ENCODE data around the gene IVNS1ABP.
"Not testable (repeated sequence)": the region's sequence is repeated elsewhere in the genome, so short reads cannot be mapped to it uniquely, and the experiment has no call there.

IVNS1ABP gene

DNA sequence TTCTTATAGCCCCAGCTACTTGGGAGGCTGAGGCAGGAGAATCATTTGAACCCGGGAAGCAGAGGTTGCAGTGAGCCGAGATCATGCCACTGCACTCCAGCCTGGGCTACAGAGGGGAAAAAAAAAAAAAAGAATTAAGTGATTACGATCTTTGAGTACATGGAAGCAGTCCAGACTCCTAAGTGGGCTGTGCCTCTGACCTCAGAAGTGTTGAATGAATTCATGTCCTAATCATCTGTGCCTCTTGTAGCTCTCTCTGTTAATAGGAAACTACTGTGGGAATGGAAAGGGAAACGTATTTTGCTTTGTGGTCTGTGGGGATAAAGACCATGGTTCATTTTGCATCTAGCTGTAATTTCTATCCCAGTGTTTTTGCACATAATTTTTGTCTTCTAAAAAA lies 8.4 kb upstream of the IVNS1ABP start:
- peak; percentile 61 for DNase-seq

DNA sequence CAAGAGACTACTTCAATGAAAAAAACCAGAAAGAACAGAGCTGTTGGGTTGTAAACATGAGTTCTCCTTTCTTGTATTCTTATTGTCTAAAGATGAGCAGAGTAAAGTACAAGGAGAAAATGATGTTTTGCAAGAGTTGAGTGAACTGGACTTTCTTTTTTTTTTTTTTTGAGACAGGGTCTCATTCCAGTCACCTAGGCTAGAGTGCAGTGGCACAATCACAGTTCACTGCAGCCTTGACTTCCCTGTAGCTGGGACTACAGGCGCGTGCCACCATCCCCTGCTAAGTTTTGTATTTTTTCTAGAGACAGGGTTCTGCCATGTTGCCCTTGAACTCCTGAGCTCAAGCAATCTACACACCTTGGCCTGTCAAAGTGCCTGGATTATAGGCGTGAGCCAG lies 7.1 kb upstream of the IVNS1ABP start:
- DNase-seq: no peak

DNA sequence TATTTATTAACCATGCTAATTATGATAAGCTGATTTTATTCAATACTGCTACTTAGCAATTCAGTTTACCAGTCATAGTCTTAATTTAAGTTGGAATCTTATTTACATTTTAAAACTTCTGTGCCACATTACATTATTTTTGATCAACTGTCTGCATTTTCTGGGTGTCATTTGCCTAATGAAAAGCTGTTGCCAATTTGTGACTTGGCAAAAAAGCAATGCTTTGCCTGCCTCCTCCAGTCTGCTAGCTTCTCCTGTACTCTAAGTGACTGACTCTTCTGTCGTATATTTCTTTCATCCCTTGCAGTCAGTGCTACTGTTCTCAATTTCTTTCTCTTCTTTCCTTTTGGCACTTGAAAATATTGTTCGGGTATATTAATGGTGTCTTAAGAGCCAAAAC lies 5.6 kb upstream of the IVNS1ABP start:
- no peak for DNase-seq

DNA sequence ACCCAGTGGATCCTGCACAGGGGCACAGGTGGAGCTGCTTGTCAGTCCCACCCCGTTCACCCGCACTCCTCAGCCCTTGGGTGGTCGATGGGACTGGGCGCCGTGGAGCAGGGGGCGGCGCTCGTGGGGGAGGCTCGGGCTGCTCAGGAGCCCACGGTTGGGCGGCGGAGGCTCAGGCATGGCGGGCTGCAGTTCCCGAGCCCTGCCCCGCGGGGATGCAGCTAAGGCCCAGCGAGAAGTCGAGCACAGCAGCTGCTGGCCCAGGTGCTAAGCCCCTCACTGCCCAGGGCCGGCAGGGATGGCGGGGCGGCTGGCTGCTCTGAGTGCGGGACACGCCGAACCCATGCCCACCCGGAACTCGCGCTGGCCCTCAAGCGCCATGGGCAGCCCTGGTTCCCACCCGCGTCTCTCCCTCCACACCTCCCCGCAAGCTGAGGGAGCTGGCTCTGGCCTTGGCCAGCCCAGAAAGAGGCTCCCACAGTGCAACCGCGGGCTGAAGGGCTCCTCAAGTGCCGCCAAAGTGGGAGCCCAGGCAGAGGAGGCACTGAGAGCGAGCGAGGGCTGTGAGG lies 4.7 kb upstream of the IVNS1ABP start:
- DNase-seq: not testable (repeated sequence)

DNA sequence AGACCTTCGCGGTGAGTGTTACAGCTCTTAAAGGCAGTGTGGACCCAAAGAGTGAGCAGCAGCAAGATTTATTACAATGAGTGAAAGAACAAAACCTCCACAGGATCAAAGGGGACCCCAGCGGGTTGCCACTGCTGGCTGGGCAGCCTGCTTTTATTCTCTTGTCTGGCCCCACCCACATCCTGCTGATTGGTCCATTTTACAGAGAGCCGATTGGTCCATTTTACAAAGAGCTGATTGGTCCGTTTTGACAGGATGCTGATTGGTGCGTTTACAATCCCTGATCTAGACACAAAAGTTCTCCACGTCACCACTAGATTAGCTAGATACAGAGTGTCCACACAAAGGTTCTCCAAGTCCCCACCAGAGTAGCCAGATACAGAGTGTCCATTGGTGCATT lies 4.1 kb upstream of the IVNS1ABP start:
- not testable (repeated sequence) for DNase-seq

DNA sequence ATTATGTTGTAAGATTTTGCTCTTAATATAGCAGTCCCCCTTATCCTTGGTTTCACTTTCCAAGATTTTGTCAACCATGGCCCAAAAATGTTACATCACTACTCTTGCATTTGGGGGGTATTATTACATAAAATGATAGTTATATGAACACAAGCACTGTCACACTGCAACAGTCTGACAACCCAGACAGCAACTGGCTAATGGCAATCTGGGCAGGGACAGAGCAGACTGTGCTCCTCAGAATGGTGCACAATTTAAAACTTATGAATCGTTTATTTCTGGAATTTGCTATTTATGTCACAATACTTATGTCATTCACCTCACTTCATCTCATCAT lies 2.1 kb upstream of the IVNS1ABP start:
- DNase-seq: no peak

DNA sequence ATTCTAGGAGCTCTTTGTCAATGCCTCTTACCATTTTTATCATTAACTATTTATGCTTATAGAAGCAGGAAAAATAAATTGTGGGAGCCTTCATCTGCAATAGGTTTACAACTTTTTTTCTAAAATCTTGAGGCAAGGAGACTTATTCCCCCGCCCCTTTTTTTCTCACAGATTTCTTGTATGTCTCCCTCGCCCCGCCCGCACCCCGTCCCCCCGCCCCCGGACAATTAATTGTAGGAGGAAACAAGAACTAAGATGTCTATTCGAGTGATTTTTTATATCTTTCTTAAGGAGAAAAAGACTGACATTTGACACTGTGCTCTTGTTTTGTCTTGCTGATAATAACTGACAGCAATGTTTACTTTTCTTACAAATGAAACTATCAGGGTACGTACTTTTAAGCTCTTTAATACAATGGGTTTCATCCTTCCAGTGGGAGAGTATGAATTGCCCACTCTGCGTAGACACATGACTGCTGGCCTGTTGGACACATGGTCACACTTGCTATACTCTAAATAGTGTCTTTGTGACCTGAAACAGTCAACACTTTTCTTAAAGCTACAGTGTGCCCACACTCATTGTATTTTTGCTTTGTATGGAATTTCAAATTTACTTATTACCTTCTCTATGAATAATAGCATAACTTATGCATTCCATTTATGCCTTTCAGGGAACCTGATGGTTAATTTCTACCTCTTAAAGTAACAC lies 1.5 kb upstream of the IVNS1ABP start:
- no peak for DNase-seq

DNA sequence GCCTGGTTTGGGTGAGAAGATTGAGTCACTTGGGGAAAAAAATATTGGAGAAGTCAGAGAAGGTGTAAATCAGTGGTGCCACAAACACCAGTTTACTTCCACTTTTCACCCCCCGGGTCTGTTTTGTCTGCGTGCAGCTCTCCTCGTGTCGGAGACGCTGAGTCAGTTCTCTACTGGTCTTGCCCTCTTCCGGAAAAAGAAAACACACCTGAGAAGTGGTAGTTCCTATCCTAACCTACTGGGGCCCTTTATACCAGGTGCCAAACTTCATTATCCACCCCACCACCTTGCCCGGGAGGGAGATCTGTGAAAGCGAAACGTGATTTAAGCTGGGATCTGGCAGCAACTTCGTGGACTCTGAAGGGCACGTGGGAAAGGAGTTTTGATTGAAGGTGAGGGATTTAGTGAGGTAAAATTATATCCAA lies 855 bp upstream of the IVNS1ABP start:
- DNase-seq: peak; percentile 73

DNA sequence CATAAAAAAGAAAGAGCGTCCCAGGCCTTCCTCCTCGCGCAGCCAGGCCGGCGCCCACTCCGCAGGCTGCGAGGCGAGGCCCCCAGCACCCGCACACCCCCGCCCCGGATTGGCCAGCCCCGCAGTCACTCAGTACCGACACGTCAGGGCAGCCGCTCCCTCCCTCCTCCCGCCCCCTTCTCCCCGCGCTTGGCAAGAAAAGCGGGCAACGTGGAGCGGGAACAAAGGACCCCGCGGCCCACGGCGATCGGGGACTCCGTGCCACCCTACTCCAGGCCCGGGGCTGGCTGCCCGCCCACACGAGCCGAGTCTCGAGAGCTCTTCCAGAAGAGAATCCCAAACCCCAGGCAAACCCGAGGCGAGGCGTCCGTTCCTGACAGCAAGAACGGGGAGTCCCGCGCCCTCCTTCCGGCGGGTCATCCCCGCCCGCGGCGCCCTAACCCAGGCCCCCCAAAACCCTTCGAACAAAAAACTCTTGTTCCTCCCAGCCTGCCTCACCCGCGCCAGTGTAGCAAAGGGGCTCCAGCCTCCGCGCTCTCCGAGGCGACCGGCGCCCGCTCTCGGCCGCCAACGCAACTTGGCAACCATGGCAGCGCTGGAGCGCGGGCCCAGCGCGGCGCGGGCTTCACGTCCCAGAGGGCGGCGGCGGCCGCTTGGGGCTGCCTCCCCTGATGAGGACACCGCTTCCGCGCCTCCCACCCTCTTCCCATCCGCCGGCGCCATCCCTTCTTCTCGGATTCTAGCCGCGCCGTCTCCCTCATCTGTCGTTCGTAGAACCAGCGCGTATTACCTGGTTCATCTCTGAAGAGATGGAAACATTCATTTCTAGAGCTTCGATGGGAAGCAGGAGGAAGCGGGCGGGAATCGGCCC lies 645 bp downstream of the IVNS1ABP start:
- peak; percentile 95 for DNase-seq

DNA sequence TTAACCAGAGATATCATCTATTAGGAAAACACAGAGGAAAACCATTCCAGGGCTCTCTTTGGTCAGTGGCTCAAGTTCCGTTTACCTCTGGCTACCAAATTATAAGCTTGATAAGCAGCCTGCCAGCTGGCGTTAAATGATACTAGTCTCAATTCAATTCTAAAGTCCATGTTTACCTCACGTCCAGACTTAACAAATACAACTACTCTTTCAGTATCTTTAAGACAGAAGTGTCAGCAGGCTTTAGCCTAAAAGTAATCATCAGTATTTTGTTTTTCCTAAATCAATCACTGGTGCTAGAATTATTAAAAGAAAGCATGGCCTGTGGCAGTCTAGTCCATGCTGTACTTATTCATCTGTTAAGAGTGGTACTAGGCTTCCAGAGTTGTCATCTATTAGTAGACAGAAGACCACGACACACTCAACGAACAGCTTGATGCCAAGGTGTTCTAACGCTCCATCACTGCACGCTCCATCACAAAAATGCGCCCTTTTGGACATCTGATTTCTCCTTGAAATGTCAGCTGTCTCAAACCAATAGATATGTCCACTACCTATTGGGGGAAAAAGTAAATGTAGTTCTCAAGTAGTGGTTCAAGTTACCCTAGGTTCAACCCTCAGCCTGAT lies 1.5 kb downstream of the IVNS1ABP start:
- DNase-seq: peak; percentile 50

DNA sequence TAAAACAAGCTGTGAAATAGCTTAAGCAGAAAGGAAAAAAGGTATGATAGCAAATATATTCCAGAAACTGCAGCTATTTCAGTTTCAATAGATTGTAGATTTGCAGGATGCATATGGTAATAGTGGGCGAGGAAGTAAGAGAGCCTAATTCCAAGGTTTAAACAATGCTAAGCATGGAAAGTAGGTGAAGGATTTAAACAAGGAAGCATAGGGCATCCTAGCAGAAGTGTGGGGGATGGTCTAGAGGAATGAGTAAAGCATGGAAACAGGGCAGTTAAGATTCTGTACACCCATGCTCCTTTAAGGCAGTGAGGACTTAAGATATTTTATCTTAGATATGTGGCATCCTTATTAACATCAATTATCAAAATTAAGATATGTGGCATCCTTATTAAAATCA lies 2.6 kb downstream of the IVNS1ABP start:
- peak; percentile 32 for DNase-seq

DNA sequence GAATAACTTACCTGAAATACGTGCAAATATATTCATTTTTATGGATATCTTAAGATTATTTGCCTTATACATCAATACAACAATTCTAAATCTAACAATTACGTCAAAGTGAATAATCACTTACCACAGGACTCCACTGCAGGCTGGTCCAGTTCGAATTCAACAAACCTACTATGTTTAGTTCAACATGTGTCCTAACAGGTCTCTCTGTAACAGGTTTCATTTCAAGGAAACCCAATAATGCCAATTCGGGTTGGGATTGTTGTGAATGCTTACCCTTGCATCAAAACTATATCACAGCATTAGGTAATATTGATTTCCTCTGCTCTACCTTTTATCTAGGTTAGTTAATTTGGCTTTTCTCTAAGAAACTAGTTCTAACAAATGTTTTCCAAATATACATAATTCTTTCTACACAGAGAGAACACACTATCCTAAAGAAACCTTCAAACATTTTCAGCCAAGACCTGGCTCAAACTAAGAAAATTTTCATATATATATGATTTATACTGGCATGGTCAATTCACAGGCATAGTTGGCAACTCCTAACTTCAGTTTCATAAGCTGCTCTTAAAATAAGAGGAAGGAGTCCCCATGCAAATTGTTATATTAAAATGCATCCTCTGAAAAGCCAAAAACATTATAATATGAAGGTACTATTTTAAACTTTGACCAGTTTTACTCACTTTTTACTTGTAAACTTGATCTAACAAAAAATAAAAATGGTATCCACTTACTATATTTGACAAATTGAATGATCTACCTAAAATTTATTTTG lies 4.5 kb downstream of the IVNS1ABP start:
- no peak for DNase-seq

DNA sequence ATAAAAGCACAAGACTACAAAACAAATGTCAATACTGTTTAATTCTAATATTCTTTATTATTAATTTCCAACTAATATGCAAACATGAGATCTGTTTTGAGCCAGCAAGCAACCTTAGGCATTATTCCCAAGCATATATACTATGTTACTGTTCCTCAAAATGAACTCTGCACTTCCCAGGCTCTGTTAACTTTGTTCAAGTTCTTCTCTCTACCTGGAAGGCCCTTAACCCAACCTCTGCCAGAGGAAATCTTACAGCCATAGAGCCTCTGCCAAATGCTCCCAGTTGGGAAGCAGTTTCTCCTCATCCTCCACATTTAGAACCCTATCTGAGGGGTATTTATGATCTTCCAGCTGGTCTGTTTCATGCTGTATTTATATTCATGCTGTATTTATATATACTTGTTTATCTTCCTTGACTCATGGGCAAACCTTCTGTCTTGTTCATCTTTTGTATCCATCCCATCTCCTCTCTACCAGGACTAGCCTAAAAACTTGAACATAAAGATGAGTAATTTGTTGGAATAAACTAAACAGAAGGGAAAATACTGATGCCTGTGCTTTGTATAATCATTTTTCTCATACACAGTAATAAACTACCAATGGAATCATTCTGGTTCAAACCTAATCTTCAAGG lies 5.3 kb downstream of the IVNS1ABP start:
- DNase-seq: no peak

DNA sequence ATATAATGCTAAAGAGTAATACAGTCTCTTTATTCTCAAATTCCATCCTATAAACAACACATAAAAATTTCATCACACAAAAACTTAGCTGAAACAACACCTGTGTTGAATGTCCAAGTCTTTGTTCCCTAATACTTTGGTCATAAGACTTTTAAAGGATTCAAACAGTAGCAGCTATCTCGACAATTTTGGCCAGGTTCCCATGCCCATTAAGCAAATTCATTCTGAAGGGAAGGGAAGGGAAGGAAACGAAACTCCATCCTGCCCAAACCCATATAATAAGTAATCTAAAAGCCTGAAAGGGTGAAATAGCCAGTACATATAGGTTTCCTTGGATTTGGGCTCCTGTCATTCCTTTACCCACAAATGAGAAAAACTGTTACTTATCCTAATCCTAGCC lies 7.5 kb downstream of the IVNS1ABP start:
- no peak for DNase-seq

DNA sequence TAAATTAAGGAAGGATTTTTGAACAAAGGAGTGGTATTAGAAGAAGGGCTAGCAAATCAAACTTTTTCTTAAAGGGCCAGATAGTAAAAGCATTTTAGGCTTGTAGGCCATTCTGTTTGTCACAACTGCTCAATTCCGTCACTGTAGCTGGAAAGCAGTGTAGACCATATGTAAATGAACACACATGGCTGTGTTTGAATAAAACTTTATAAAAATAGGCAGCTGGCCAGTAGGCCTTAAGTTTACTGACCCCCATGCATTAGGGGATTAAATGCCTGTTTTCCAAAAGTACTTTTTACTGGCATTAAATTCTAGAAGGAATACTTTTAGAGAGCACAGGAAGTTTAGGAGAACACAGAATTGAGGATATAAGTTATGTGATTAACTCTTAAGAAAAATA lies 8.9 kb downstream of the IVNS1ABP start:
- DNase-seq: no peak

DNA sequence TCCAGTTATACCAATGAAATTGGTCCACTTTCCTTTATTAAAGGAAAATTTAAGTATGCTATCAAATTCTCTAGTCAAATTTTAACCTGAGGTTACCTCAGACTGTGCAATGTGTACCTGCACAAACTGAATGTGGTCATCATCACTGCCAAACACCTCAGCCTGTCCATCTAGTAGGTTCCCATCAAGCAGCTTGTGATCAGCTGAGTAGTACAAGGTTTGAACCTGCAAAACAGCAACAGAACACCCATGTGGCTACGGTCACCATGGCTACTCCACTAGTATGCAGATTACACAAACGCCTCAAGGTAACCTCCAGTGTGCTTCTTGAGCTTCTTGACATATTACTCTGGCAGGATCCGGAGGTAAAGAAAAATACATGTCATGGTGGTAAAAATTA lies 11.6 kb downstream of the IVNS1ABP start:
- no peak for DNase-seq

DNA sequence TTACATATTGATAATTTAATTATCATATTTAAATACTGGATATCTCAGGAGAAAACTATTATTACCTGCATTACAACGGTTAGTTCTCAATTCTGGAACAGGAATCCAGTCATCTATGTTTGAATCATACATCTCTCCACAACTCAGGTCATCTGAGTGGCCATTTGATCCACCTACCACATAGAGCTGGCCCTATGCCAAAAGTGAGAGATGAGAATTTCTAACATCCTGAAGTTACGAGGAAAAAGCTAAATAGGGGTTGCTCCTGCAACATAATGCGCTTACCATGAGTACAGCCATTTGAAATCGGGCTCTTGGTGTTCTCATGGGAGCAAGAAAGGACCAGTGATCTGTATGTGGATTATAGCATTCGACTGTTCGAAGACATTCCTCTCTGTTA lies 16.9 kb downstream of the IVNS1ABP start:
- DNase-seq: no peak

DNA sequence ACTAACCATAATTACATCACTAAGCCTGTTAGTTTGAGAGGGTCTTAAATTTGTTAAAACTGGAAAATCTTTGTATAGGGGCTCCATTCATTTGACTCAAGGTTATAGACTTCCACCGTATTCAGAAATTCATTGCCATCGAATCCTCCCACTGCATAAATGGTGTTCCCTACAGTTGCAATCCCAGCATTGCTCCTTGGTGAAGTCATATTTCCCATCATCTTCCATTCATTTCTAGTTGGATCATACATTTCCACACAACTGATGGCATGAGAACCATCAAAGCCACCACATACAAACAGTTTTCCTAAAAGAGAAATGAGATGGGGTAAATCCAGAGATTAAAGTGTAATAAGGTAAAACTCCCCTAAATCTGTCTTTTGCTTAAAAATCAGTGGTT lies 19.1 kb downstream of the IVNS1ABP start:
- DNase-seq: no peak

DNA sequence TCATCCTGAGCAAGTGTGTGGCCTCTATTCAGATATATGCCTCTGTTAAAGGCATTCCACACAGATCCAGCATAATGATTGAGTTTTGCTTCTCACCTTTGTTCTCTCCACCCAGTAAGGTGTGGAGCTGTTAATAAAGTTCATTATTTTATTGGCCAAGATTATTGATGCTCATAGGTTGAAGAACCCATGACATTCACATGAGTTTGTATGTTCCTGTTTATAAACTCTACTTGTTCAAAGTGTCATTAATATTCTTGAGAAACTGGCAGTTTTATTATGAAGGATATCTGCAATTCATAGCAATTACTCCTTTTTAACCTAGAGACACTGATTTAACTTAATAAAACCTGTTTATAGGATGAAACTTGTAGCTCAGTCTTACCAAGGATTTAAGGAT lies 22.0 kb downstream of the IVNS1ABP start:
- DNase-seq: no peak

DNA sequence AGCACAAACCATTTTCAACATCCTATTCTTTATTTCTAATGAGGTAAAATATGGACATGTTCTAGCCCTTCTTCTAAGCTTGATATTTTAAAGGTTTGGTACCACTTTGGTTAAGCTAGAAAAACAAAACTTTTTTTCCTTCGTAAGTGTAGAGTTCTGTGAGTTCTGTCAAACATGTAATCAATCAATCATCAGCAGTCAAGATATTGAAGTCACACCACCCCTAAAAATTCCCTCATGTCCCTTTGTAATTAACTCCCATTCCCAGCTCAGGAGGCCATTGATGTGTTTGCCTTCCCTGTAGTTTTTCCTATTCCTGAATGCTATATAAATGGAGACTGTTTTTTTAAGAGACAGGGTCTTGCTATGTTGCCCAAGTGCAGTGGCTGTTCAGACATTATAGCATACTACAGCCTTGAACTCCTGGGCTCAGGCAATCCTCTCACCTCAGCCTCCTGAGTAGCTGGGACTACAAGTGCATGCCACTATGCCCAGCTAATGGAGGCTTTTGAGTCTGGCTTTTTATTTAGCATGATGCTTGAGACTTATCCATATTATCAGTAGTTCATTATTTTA lies 23.0 kb downstream of the IVNS1ABP start:
- DNase-seq: no peak

DNA sequence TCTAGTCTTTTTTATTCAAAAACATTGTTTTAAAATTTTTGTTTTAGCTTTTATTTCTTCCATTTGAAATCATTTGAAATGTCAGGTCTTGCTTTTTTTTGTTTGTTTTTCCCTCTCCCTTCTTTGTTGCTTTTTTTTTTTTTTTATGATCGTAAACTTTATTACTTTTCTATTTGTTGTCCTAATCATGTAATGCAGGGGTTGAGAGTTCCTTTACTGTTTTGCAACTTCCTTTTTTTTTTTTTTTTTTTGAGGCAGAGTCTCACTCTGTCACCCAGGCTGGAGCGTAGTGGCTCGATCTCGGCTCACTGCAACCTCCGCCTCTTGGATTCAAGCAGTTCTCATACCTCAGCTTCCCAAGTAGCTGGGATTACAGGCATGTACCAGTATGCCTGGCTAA lies 24.8 kb downstream of the IVNS1ABP start:
- DNase-seq: peak; percentile 82

DNA sequence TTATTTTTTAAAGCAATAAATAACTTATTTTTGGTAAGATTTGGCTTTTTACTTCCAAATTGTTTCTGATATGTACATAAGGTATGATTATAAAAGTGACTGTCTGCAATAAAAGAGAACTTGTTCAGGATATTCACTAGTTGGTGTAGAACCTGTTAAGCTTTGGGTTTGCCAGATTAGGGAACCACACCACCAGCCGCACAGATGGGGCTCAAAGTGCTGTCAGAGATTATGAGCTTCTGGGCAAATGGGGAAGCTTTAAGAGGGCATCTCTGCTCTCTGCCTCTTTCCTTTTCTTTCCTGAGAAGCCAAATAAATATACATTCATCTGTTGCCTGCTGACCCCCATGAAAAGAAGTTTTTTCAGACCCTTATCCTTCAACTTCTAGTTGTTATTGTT lies 25.4 kb downstream of the IVNS1ABP start:
- DNase-seq: peak; percentile 95
